T-helper 2 cell (primary cell): ENCODE measurements around the gene RNASE11.
"Not testable (repeated sequence)": the region's sequence is repeated elsewhere in the genome, so short reads cannot be mapped to it uniquely, and the experiment has no call there.

Experiments used
- DNase-seq, 5 experiments: peaks; one replicate each; pipeline versions ENCODE4 v3.0.0 to v3.0.0-alpha.2; 2012 to 2022
- total RNA-seq, 2 donors: gene quantifications; one replicate each; lab custom pipeline; 2026; lab: John Stamatoyannopoulos, UW

The RNASE11 gene
- total RNA-seq = 0 reads per million in 2 donors

DNA sequence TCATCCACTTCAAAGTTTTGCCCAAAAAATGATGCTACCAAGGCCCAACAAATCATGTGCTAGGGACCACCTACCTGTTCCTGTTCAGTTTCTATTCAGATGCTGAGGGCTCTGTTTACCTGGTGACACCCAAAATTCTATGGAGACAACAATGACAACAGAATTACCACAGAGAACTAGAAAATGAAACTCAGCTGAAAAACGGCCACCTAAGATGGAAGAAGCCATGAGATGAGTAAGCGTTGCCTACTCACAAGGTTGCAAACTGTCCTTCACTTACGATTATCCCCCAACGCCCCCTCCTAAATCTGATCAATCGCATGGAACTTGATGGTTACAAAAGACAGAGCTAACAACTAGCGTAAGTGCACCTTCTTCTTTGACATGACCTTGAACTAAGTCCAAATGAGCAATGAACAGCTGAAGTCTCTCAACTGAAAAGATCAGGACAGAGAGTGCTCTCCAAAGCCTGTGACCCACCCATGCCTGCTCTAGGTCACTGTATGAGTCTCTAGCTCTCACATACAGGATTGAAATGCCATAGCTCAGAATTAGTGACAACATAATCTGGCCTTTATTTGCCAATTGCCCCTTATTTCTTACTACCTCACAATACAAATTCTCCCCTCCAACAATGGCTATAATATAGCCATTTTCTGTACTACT lies at the start of gene RNASE11:
TSS of gene RNASE11 (minus strand) at position 513 of the 666 bp plus-strand sequence.
- DNase-seq = peak in 1 of 5 experiments; percentile 44

DNA sequence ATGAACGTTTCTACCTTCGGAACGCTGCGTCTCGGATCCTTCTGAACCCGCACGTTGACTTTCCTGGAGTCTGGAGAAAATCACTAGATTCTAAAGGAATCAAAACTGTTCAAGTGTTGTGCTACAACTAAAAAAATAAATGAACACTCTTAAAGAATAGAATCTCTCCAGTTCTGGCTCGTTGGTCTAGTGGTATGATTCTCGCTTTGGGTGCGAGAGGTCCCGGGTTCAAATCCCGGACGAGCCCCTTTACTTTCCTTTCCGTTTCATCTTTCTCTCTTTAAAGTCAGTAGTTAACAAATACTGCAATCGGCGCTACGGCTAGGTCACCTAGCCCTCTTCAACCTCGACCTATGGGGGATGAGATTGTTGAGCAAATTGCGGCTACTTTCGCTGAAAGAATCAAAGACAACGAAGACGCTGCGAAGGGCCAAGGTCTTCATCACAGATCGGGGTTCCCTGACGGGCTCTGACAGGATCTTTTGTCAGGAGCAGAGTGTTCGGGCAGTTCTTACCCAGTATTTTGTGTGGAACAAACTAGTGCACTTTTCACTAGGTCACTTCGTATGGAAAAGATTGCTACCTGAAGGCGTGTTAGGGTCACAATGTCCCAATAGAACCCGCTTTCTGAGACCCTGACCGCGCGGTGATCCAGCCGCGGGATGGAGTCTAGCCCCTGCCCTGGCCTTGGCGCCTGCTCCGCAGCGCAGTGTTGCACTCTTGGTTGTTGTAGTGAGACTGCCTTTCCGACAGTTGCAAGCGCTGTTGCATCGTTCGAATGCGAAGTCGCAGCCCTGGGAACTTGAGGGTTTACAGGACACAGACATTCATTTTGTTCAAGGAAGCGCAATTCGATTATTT lies 45.3 kb upstream of the RNASE11 start:
- peak in 4 of 5 experiments; percentile 24 to 59 (median 46) for DNase-seq

DNA sequence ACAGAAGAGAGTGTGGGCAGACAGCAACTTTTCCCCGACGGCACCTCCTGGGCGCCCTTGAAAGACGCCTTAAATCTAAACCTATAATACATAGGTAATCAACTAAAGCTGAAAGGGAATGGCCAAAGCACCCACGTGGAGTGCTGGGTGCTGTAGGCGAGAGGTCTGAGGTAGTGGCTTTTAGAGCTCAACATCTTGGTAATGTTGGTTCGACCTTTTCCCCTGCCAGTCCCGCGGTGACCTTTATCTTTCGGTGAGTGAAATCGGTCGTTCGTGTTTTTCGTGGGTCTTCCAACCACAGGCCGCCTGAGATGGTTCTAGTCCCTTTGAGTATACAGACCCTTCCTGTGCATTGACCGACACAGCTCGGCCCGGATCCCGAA lies 44.6 kb upstream of the RNASE11 start:
- DNase-seq = no peak

DNA sequence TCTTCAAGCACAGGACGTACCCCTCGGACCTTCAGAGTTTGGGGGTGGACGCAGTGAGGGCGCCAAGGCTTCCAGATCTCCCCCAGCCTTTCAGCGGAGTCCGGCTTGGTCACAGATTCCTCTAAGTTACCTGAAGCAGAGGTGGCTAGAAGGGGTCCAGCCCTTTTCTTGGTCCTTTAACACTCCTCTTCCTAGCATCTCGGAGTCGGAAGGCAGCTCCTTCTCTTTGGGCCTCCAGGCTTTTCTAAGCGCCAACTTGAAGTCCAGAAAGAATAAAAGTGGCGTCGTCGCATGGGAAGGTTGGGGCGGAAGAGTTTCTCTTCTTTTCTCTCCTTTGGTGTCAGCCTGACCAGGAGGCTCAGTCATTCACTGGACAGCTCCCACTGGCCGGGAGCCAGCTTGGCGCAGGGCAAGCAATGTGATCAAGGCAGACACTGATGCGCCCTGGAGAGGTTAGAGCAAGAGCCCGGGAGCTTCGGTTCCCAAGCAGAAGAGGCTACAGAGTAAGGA lies 44.1 kb upstream of the RNASE11 start:
- no peak for DNase-seq

DNA sequence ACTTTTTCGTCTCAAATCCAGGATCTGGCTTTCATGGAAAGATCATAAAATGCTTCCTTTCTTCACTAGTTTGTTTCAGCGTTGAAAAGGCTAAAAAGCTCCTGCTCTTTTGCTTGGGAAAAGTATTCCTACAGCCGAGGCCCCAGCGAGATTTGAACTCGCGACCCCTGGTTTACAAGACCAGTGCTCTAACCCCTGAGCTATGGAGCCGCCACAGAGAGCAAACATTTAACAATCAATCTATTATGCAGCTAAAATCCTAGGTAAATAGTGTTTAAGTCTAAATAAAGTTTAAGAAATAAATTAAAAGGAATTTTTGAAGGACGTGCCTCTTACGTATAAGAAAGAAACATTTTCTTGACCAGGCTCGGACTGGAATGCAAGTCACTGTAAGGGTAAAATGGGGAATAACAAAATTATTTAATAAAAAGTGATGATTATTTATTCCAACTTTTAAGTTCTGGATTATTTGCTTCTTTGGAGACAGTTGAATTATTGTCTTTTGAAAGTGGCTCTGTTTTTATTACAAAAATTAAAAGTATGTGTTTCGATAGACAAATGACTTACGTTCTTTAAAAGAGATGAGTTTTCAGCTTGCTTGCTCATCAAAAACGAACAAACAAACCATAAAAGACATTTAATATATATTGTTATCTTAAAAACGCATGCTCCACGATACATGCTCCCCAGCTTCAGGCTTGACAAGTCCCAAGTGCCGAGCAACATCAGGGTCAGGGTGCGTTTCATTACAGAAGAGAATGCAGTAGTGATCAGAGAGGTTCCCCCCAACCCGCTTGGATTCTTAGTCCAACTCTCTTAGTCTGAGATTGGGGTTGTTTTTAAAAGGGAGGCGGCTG lies 43.5 kb upstream of the RNASE11 start:
- peak in 2 of 5 experiments; percentile 39 to 45 for DNase-seq

DNA sequence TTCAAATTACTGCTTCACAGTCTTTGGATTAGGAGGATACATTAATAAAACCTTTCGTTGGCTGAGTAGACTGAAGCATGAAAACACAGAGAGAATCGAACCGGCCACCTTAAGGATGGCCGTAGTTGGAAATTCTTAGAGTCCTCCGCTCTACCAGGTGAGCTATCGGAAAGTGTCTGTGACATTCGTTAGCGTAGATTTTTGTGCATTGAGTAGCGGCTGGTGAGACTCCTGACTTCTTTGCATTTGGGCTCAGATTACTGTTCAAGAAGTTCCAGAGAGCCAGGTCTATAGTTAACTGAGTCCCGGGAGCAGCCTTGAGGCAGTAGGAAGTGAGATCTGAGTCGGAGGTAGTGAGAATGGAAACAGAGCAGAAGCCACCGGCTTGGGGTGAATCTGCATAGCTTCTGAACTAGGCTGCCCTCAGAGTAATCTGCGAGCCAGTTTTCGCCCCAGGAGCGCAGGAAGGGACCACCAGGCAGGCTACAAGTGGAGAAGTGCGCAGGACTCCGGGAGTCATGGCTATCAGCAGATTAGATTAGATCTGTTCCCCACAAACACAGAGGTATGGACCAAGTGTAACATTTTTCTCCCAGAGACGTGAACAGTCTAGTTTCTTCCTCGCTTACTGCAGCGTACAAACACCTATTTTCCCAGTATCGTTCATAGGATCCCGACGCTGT lies 42.7 kb upstream of the RNASE11 start:
- DNase-seq = peak in 1 of 5 experiments; percentile 48

DNA sequence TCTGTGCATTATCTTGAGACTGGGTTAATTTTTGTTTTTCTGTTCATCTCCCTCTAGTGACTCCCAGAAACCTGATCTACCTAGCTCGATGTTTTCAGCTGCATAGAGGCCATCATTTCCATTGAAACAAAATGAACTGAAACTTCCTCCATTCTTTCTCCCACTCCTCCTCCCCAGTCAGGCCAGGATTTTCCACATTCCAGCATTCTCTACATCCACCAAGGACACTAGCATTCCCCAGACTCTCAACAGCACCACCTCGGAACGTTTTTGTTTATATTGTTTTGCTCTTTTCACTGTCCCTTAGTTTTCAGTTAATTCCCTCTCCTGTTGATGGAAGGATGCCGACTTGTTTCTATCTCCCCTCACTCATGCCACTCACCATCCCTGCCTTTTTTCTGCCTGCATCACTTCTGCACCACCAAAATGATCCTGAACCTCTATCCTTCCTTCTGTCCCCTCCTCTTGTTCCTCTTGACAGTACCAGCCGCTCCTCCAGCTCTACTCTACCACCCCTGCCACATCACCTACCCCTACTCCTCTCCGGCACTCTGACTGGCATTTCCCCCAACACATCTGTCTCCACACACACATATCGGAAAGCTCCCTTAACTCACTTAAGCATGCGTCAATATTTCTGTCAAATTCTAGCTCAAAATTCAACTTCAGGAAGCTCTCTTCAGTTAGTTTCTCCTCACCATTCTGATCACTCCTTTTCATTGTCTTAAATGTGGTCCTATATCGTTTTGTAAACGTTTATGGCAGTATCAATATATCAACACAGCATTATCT lies 40.5 kb upstream of the RNASE11 start:
- DNase-seq = no peak

DNA sequence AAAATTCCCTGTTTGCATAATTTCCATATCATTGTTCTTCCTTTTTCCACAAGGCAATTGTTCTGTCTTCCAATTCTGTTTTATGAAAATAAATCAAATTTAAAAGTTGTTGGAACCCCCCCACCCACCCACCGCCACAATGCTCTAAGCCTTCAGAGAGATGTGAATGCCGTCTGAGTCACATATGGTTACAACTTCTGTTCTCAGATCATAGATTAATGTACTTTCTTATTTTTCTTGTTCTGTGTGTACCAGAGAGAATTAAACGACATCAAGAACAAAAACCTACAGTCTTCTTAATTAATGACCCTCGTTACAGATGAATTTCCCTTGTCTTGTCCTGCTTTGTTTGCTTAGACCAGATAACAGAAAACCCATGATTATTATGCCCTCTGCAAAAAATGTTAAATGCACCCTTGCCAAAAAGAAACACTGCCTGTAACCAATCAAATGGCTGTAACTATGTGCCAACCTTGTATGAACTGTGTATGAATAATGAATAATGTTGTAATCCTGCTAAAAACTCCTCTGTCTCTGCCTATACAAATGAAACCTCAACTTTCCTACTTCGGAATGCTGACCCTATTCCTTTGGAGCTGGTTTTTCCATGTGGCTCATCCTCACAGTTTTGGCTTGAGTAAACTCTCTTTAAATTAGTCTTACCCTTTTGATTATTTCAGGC lies 39.7 kb upstream of the RNASE11 start:
- DNase-seq = no peak

DNA sequence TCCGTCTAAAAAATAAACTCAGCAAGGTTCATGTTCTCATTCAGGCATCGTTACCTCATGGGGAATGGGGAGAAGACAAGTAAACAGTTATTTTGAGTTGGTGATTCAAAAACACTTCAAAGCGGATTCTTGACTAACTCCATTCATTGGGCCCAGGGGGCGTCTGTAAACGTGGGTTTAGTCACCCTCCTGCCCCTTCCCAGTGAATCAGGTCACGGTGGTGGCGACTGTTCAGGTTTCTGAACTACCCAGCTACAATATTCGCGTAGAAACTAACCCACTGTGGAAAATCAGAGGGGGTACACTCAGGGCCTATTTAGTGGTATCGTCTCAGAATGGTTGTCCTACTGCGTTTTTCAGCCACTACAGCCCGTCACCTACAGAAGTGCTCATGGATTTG lies 38.5 kb upstream of the RNASE11 start:
- no peak for DNase-seq

DNA sequence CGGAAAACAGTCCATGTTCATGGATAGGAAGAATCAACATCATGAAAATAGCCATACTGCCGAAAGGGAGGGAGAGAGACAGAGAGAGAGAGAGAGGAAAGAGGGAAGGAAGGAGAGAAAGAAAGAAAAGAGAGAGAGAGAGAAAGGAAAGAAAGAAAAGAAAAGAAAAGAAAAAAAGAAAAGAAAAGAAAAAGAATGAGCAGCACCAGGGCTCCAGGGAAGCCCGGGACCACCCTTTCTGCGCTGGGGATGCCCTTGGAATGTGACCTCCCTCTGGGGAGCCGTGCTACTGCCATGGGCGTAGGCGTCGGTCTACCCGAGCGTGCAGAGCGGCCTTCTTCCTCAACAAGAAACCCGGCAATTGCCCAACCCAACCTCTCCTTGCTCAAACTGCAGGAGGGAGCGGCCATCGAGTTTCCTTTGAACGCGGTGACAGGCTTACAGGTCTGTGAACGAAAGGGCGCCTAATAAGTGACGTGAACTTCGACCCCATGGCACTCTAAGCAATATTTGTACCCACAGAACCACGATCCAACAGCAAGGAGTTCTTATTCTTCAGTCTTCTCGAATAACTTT lies 36.8 kb upstream of the RNASE11 start:
- peak in 2 of 5 experiments; percentile 42 to 72 for DNase-seq

DNA sequence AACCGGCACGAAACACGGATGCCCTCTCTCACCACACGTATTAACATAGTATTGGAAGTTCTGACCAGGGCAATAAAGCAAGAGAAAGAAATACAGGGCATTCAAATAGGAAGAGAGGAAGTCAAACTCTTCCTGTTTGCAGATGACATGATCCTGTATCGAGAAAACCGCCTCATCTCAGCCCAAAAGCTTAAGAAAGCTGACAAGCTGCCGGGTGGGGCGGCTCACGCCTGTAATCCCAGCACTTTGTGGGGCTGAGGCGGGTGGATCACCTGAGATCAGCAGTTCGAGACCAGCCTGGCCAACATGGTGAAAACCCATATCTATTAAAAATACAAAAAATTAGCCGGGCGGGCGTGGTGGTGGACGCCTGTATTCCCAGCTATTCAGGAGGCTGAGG lies 36.0 kb upstream of the RNASE11 start:
- DNase-seq = no peak

DNA sequence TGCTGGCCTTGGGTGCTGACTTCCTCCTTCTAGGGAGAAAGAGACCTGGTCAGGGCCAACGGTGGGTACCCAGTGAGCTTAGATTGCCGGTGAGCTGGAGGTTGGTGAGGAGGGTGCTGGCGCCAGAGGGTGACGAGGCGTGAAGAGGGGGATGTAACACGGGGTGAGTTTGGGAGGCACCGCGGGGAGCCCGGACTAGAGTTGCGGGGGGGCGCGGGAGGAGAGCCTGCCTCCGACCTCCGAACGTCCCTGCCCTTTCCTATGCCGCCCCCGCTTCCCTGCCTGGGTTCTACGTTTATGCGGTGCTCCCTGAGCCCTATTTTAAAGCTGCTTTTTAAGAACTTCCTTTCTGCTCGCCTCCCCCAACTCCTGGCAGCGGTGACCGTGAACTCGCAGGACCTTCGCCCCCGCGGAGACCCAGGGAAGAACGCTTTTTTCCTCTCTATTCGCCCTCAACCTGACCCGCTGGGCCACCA lies 35.1 kb upstream of the RNASE11 start:
- no peak for DNase-seq

DNA sequence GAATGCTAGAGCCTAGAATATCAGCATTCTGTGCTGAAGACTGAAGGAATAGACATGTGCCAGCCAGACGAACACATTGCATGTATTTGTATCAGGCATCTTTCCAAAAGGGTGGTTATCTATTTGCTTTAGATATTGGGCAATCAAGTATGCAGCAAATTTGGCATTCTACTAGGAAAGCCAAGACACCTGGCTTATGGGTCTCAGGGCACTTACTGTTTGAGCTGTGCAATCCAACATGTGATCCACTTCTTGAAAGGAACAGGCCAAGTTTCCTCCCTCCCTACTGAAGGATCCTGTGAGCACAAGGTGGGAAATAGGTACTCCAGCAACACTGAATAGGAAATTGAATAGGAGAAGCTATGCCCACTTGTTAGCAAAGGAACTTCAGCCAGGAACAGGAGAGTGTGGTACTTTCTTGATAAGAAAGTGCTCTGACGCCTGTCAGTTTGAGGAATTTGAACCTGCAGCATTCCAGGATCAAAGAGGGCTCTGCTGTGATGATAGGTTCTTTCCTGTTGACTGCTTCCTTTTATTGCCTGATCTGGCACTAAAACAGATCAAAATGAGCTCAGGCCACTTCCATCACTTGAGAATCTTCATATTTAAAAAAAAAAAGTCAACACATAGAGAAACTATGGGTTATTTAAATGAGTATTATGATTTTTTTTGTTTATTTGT lies 33.1 kb upstream of the RNASE11 start:
- no peak for DNase-seq

DNA sequence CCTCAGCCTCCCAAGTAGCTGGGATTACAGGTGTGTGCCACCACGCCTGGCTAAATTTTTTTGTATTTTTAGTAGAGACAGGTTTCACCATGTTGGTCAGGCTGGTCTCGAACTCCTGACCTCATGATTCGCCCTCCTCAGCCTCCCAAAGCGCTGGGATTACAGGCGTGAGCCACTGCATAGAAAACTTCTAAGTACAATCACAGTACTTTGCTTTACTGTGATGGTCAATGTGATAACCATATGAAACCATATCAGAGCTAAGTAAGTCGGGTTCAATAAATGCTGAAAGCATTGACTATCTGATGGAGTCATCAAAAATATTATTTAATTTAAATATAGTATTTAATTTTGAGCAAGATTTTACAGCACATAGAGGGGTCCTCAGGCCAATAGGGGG lies 31.9 kb upstream of the RNASE11 start:
- DNase-seq = not testable (repeated sequence)

DNA sequence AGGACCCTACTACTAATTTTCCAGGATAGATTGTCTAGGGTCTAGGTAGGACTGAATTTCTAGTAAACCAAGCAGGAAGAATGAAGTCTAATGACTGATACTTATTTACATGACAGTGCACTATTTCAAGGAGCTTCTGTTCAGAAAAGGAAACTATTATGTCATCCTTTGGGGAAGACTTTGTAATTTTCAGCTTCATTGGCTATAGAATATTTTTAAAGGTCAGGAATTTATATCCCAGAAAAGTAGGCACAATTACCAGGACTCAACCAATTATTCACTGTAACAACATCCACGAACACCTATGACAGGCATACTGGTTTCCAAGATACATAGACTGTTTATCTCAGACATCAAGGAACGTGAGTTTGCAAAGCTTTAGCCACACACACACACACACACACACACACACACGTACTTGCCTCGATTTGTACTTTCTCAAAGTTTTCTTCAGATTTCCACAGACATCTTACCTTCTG lies 30.5 kb upstream of the RNASE11 start:
- no peak for DNase-seq

DNA sequence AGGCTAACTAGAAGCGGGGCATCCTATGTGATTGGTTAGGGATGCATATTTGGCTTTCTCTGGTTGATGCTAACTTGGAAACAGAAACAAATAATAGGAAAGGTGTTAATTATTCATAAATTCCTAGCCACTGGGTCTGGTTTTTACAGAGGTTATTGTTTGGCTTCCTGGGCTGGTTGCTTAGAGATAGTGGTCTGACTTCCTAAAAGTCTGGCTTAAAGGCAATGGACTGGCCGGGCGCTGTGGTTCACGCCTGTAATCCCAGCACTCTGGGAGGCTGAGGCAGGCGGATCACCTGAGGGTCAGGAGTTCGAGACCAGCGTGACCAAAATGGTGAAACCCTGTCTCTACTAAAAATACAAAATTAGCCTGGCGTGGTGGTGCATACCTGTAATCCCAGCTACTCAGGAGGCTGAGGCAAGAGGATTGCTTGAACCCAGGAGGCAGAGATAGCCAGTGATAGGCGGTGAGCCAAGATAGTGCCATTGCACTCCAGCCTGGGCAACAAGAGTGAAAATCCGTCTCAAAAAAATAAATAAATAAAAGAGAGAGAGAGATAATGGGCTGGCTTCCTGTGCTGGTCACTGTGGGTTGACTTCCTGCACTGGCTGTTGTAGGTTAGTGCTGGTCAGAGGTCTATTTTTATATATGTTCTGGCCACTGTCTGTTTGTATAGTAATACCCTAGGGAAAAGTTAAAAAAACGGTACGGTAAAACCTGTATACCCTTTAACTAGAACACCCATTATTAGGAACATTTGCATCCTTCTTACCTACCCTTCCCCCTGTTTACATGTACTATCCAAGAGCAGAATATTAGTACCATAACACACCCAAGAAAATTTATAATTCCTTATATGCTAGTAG lies 29.6 kb upstream of the RNASE11 start:
- DNase-seq = no peak

DNA sequence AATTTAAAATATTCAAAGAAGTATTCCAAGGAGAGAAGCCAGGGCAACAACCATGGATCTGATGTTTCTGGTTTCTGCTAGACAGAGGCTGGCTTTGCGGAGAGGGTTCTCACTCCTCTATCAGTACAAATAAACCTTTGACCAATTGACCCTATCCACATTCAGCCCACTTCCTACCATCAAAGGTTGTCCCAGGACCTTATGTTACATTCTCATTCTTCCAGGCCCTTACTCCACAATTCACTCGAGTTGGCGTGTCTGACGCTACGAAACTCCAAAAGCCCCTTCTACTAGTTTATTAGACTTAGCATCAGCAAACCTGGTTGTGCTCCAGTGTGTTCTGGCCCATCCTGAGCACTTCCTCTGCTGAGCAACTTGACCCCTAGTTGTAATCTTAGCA lies 28.2 kb upstream of the RNASE11 start:
- no peak for DNase-seq
